RWPE2 (cell line): Measurements from ENCODE around the gene BGN.

Source experiments
- ATAC-seq: fragments of 200-7000 bp; cut with Tn5 transposase; 3 replicates; pipeline ENCODE4 v1.9.1; 2021; ENCODE audit warnings: low read depth
- DNase-seq: peaks from one replicate; pipeline ENCODE4 v3.0.0-alpha.2; 2020; ENCODE audit warnings: low spot score
- H3K27ac ChIP-seq: fragments of 450-650 bp; 2 replicates; pipeline ENCODE4 v1.5.1; 2017; ENCODE audit warnings: mild to moderate bottlenecking; ENCODE audit not compliant: poor library complexity, severe bottlenecking
- H3K27me3 ChIP-seq: fragments of 250-450 bp; sonication (Bioruptor Pico); 2 replicates; pipeline ENCODE4 v1.5.1; 2021; ENCODE audit warnings: mild to moderate bottlenecking, moderate library complexity; ENCODE audit not compliant: insufficient read depth, poor library complexity, severe bottlenecking
- H3K36me3 ChIP-seq: fragments of 250-450 bp; sonication (Bioruptor Pico); 2 replicates; pipeline ENCODE4 v1.5.1; 2020; ENCODE audit warnings: low read depth, mild to moderate bottlenecking, moderate library complexity
- H3K4me1 ChIP-seq: fragments of 250-450 bp; sonication (Bioruptor Pico); 2 replicates; pipeline ENCODE4 v1.5.1; 2021; ENCODE audit warnings: mild to moderate bottlenecking, moderate library complexity; ENCODE audit not compliant: insufficient read depth, poor library complexity, severe bottlenecking
- H3K4me3 ChIP-seq: fragments of 250-450 bp; sonication (Bioruptor Pico); 2 replicates; pipeline ENCODE4 v1.5.1; 2021; ENCODE audit warnings: mild to moderate bottlenecking, moderate library complexity; ENCODE audit not compliant: severe bottlenecking
- H3K9me3 ChIP-seq: fragments of 250-450 bp; sonication (Bioruptor Pico); 2 replicates; pipeline ENCODE4 v1.5.1; 2021; ENCODE audit warnings: mild to moderate bottlenecking, moderate library complexity; ENCODE audit not compliant: severe bottlenecking
- TF ChIP-seq, protein P1 (sequence below): fragments of 450-650 bp; IDR thresholded peaks from one replicate; pipeline ENCODE4 v1.5.1; 2017; ENCODE audit warnings: mild to moderate bottlenecking, moderate library complexity; ENCODE audit not compliant: poor library complexity, severe bottlenecking

Gene BGN

DNA sequence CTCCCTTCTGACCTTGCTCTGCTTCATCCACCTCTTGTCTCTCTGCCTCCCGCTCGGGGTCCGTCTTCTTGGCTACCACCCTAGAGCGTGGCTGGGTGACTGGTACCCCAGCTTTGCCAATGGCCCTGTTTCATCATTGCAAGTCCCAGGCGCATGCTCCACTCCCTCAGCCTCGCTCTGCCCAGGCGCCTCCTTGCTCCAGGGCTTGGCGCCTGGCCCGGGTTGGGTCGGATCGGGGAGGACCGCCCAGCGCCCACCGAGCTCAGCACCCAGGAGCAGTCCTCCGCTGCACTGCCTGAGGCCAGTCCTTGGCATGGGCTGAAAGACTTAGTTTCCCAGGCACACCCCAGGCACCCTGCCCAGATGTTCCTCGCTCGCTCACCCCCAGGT is 577 bp downstream of the BGN start:
- DNase-seq (no peak), ATAC-seq (peak; percentile 51)
- no peaks in the 10 kb centered on the region for H3K9me3 ChIP-seq
- TF ChIP-seq, protein P1, sequence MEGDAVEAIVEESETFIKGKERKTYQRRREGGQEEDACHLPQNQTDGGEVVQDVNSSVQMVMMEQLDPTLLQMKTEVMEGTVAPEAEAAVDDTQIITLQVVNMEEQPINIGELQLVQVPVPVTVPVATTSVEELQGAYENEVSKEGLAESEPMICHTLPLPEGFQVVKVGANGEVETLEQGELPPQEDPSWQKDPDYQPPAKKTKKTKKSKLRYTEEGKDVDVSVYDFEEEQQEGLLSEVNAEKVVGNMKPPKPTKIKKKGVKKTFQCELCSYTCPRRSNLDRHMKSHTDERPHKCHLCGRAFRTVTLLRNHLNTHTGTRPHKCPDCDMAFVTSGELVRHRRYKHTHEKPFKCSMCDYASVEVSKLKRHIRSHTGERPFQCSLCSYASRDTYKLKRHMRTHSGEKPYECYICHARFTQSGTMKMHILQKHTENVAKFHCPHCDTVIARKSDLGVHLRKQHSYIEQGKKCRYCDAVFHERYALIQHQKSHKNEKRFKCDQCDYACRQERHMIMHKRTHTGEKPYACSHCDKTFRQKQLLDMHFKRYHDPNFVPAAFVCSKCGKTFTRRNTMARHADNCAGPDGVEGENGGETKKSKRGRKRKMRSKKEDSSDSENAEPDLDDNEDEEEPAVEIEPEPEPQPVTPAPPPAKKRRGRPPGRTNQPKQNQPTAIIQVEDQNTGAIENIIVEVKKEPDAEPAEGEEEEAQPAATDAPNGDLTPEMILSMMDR: no peak
- H3K27me3 ChIP-seq: no peaks in the 10 kb centered on the region
- H3K4me3 ChIP-seq: peak overlapping the region; percentile 22
- no peaks in the 10 kb centered on the region for H3K4me1 ChIP-seq
- no peaks in the 10 kb centered on the region for H3K36me3 ChIP-seq
- no peak overlapping the region for H3K27ac ChIP-seq

GRCh38 chrX:153495903-153496589 is 1.3 kb downstream of the BGN start:
- ATAC-seq: no peak
- H3K9me3 ChIP-seq: no peaks in the 10 kb centered on the region
- H3K4me3 ChIP-seq: no peak overlapping the region
- no peaks in the 10 kb centered on the region for H3K4me1 ChIP-seq
- TF ChIP-seq, protein P1: no peak
- H3K27ac ChIP-seq: no peak overlapping the region
- H3K27me3 ChIP-seq: no peaks in the 10 kb centered on the region
- no peak for DNase-seq
- H3K36me3 ChIP-seq: no peaks in the 10 kb centered on the region

DNA sequence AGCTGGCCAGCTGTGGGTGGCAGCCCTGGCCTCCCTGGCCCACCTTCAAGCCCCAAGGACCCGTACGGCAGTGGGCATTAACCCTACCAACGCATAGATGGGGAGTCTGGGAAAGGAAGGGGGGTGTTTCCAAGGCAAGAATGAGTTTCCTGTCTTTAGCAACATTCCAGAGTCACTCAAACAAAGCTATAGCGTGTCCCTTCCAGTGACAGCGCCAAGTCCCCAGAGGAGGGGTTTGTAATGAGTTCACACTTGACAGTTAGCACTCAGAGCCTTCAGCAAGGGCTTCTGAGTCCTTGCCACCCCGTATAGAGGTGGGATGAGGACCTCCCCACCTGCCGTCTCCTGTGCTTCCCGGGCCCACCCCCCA is 1.8 kb downstream of the BGN start:
- no peak overlapping the region for H3K4me3 ChIP-seq
- H3K27me3 ChIP-seq: no peaks in the 10 kb centered on the region
- TF ChIP-seq, protein P1: no peak
- ATAC-seq: no peak
- no peak overlapping the region for H3K27ac ChIP-seq
- no peak for DNase-seq
- H3K36me3 ChIP-seq: no peaks in the 10 kb centered on the region
- H3K9me3 ChIP-seq: no peaks in the 10 kb centered on the region
- no peaks in the 10 kb centered on the region for H3K4me1 ChIP-seq

- Histone ChIP-seq H3K36me3 (no peaks in the 10 kb centered on the region), H3K4me1 (no peaks in the 10 kb centered on the region), H3K27me3 (no peaks in the 10 kb centered on the region), H3K27ac (no peak overlapping the region), H3K9me3 (no peaks in the 10 kb centered on the region), H3K4me3 (no peak overlapping the region)
- no peak for DNase-seq
- ATAC-seq: no peak
- TF ChIP-seq, protein P1: no peak
Observed at GRCh38 chrX:153498453-153498852, 3.7 kb downstream of the BGN start.

DNA sequence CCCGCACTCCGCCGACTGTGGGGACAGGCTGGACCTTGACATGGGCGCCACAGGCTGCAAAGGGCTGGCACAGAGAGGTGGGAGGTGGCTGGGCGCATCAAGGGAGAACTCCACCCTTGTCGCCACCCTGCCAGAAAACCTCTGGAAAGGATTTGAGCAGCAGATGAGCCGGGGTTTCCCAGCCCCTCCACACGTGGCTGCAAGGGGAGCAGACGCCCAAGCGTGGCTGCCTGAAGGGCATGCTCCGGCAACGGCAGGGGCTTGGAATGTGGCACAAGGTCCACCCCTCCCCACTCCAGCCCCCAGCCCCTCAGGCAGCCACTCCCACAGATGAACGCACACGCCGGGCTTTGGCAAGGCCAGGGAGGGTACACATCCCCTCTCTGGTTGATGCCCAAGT is 4.6 kb downstream of the BGN start:
- DNase-seq (no peak), ATAC-seq (no peak)
- Histone ChIP-seq H3K27ac (no peak overlapping the region), H3K4me1 (no peaks in the 10 kb centered on the region), H3K36me3 (no peaks in the 10 kb centered on the region), H3K9me3 (no peaks in the 10 kb centered on the region), H3K4me3 (no peak overlapping the region), H3K27me3 (no peaks in the 10 kb centered on the region)
- TF ChIP-seq, protein P1: no peak
